ENCODE results near the gene CNOT1.
"Not testable (repeated sequence)": the region's sequence is repeated elsewhere in the genome, so short reads cannot be mapped to it uniquely, and the experiment has no call there.

Gene CNOT1

GRCh38 chr16:58503863-58504688, 125.5 kb downstream of the CNOT1 start:
- DNase-seq (ENCODE audit: low read depth in 1 of 2, low spot score in 1 of 2): no peak

DNA sequence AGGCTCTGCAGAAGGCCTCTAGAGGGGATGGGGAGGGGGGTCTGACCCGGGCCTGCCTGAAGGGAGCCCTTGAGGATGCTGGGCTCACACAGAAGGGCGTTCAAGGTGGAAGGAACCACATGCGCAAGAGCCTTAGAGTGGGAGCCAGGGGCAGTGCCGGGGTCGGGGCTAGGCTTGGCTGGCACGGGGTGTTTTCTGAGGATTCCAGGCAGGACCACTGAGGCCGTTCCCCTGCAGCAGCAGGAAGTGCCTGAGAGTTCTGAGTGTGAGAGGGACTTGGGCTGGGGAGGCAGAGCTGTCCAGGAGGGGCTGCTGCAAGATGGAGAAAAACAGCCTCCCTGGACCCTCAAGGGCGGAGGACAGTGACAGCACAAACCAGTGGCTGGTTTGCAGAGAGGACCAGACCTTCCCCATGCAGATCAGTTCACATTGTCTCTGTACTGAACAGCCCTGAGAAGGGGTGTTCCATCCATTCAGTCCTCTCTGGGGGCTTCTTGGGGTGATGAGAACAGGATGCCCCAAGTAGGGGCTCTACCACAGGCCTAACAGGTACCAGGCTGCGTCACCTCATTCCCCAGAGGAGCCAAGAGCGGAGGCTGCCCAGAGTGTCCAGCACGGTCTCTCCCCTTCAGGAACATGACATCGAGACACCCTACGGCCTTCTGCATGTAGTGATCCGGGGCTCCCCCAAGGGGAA, 126.3 kb downstream of the CNOT1 start:
- DNase-seq (ENCODE audit: low read depth in 1 of 2, low spot score in 1 of 2): no peak

GRCh38 chr16:58502217-58502921, 127.3 kb downstream of the CNOT1 start:
- no peak for DNase-seq (ENCODE audit: low read depth in 1 of 2, low spot score in 1 of 2)

- DNase-seq (ENCODE audit: low read depth in 1 of 2, low spot score in 1 of 2): no peak
These were observed 128.1 kb downstream of the CNOT1 start for GRCh38 chr16:58501242-58502131.

- DNase-seq (ENCODE audit: low read depth in 1 of 2, low spot score in 1 of 2): no peak
These were observed 129.0 kb downstream of the CNOT1 start for GRCh38 chr16:58500430-58501241.

DNA sequence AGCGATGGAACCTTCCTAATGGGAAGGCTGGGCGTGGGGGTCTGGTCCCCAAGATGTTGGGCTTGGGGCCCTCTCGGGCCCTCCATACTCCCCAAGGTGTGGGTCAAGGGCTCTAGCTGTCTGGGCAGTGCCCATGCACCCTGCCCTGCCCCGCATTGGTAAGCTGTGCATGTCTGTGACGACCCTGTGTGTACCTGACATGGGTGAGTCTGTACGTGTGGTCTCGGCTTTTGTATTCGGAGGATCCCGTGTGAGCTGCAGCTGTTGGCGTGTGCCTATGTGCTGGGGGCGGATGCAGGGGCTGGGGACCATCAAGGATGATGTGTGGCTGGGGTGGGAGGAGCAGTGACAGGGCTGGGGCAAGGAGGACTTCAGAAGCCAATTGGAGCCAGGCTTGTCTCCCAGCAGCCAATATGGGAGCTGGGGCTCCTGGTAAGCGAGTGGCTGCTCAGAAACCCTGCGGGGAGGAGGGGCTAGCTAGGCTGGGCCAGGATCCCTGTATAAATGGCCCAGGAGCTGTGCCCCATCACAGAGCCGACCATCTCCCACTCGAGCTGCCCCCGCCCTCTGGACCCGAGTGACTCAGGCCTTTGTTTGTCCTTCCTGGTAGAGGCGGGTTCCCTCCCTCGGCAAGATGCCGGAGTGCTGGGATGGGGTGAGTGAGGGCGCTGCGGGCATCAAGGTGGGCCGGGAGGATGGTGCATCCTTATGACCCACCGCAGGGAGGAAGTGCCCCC, 129.8 kb downstream of the CNOT1 start, which contains the start of gene NDRG4:
NDRG4 (plus strand) TSS at position 529 of the 737 bp plus-strand sequence; CDS start at position 635, 106 bp downstream.
- no peak for DNase-seq (ENCODE audit: low read depth in 1 of 2, low spot score in 1 of 2)

- DNase-seq (ENCODE audit: low read depth in 1 of 2, low spot score in 1 of 2): no peak
These were observed 130.5 kb downstream of the CNOT1 start for GRCh38 chr16:58499092-58499511.

DNA sequence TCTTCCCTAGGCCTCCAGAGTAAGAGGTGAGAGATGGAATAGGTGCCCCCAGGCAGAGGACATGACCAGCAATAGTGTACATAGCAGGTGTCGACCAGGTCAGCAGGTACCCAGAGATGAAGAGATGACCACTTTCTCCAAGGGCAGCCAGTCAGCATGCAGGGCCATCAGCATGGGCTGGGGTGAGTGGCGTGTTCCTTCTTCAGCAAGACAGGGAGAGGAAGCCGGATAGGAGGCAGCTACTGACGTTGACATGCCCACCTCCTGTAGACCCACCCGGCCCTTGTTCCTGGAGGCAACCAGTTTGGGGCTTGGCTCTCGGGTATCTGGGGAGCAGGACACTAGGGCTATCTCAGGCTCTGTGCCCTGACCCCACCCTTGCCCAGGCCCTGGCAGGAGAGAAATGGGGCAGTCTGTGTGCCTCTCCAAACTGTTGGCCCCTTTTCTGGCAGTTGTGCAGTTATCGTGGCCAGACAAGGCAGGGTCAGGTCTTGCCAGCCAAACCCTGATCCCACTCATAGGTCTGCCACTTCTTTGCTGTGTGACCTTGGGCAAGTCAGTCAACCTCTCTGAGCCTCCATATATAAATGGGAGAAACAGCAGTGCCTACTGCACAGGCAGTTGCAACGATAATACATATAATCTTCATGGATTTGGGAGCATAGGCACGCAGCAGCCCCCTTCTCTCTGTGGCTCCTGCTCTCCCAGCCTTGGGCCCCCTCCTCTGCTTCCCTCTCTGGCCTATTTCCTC, 131.1 kb downstream of the CNOT1 start:
- DNase-seq (ENCODE audit: low read depth in 1 of 2, low spot score in 1 of 2): no peak

DNA sequence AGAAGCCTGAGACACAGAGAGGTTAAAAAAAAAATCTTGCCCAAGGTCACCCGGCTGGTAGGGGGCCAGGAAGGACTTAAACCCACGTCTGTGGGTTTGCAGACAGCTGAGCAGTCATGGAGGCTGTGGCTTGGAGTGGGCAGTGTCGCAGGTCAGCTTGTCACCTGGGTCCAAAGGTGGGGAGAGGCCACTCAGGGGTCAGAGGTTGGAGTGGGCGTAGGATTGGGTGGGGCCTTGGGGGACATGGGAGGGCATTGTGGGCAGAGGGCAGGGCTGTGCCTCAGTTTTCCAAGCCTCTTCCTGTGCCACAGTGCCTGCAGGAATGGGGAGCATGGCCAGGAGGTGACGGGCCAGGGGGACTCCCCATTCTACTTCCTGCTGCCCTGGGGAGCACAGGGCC, 131.7 kb downstream of the CNOT1 start:
- no peak for DNase-seq (ENCODE audit: low read depth in 1 of 2, low spot score in 1 of 2)

- DNase-seq (ENCODE audit: low read depth in 1 of 2, low spot score in 1 of 2): no peak
These were observed 132.2 kb downstream of the CNOT1 start for GRCh38 chr16:58497468-58497867.

DNA sequence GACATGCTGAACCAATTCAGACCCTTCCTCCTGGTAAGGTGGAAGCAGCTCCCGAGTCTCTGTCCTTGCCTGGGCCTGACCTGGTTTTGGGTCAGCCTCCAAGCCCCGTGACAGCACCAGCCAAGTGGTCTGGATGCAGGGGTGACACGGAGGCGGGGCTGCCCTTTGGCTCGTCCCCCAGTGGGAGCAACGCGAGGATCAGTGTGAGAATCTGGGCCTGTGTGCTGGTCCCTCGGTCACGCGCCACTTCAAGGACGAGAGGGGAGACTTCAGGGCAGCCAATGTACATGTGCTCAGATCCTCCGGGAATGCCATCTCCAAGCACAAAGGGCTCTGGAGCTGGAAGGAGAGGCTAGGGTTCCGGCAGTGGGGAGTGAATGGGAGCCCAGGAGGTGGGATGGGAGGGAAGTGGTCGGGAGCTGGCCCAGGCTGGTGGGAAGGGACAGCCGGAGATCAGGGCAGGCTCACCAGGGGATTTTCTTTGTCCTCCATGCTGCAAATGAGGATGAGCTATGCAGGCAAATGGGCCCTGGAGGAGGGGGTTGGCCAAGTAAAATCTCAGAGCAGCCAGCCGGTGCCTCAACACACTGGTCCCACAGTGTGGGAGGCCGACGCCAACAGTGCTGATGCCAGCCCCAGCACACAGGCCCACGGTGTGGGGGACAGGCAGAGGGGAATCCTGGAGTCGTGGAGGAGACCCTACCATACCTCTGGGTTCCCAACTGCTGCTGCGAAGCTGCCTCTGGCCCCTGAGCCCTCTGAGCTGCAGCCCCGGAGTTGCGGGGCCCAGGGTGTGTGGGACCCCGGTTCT, 133.9 kb downstream of the CNOT1 start:
- DNase-seq (ENCODE audit: low read depth in 1 of 2, low spot score in 1 of 2): no peak

- peak in 1 of 2 donors; percentile 27 for DNase-seq (ENCODE audit: low read depth in 1 of 2, low spot score in 1 of 2)
These were observed 134.6 kb downstream of the CNOT1 start for GRCh38 chr16:58494981-58495520.

GRCh38 chr16:58493756-58494431, 135.7 kb downstream of the CNOT1 start:
- no peak for DNase-seq (ENCODE audit: low read depth in 1 of 2, low spot score in 1 of 2)

- no peak for DNase-seq (ENCODE audit: low read depth in 1 of 2, low spot score in 1 of 2)
These were observed 136.9 kb downstream of the CNOT1 start for GRCh38 chr16:58492735-58493134.

- no peak for DNase-seq (ENCODE audit: low read depth in 1 of 2, low spot score in 1 of 2)
These were observed 137.6 kb downstream of the CNOT1 start for GRCh38 chr16:58492066-58492465.

- DNase-seq (ENCODE audit: low read depth in 1 of 2, low spot score in 1 of 2): not testable (repeated sequence)
These were observed 139.1 kb downstream of the CNOT1 start for GRCh38 chr16:58490539-58490938.

DNA sequence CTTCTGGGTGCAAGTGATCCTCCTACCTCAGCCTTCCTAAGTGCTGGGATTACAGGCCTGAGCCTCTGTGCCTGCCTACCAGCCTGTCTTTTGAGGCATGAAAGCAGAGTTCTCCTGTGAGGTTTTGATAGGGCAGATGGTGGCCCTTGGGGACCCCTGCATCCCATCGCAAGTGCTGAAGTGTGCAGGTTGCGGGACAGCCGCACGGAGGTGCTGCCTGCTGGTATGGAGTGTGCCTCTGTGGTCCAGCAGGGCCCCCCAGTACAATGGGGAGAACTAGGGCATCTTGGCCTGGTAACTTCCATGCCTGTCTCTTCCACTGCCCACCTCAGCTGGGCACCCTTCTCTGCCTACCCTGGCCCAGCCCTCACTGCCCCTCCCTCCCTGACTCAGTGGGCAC, 139.6 kb downstream of the CNOT1 start:
- DNase-seq (ENCODE audit: low read depth in 1 of 2, low spot score in 1 of 2): no peak

Measured in activated T-helper 1 cell treated with anti-CD3 and anti-CD28 coated beads, Interleukin-2, amount 50 U/mL, for 16 hours (primary cell).